IMR-90 (cell line): Measurements from ENCODE around the gene WBP2NL. TPM values are rescaled to one million over a fixed set of nuclear protein-coding genes. Genes with fewer than 3 reads are reported as not detected.

Experiments used
- ATAC-seq: fragments of 200-7000 bp; cut with Tn5 transposase; 2 replicates; pipeline ENCODE4 v1.9.1; 2020; ENCODE audit warnings: low read depth, mild to moderate bottlenecking, moderate library complexity
- BruUV-seq: library from RNA; stranded (reverse); fragments of 400-500 nt; replicated peaks from 2 replicates; lab custom pipeline; 2021; lab: Mats Ljungman, UMichigan
- CTCF ChIA-PET: fragments of 300-600 bp; formaldehyde crosslinking; extraction: SDS; loops from one replicate; lab custom pipeline; 2021; ENCODE audit warnings: antibody characterized with exemption; lab: Yijun Ruan, JAX
- POLR2A ChIA-PET: fragments of 300-600 bp; sonication (Branson Sonifier 250); formaldehyde crosslinking; loops from one replicate; lab custom pipeline; 2022; ENCODE audit warnings: antibody characterized with exemption; ENCODE audit not compliant: unreplicated experiment; lab: Charles Lee
- DNase-seq: peaks from one replicate; pipeline ENCODE4 v3.0.0; 2013
- H2AFZ ChIP-seq: replicated peaks from 2 replicates; pipeline ENCODE3; 2013; ENCODE audit warnings: low read length, mild to moderate bottlenecking; ENCODE audit not compliant: poor library complexity
- H2AK5ac ChIP-seq: 2 replicates; pipeline ENCODE4 v1.6.1; 2013; ENCODE audit warnings: low read depth, low read length, inconsistent platforms
- H2AK9ac ChIP-seq: replicated peaks from 2 replicates; pipeline ENCODE3; 2013; ENCODE audit warnings: mild to moderate bottlenecking, low read depth, low read length, moderate library complexity; ENCODE audit not compliant: poor library complexity
- H2BK120ac ChIP-seq: 2 replicates; pipeline ENCODE4 v1.6.1; 2013; ENCODE audit warnings: low read depth, low read length, inconsistent platforms
- H2BK15ac ChIP-seq: 3 replicates; pipeline ENCODE4 v1.6.1; 2013; ENCODE audit warnings: low read depth, low read length, inconsistent platforms
- H2BK20ac ChIP-seq: 2 replicates; pipeline ENCODE4 v1.6.1; 2013; ENCODE audit warnings: low read depth, mild to moderate bottlenecking, inconsistent platforms, low read length, moderate library complexity
- H2BK5ac ChIP-seq: 2 replicates; pipeline ENCODE4 v1.6.1; 2013; ENCODE audit warnings: mild to moderate bottlenecking, low read depth, low read length, inconsistent platforms; ENCODE audit not compliant: poor library complexity, severe bottlenecking
- H3K14ac ChIP-seq: replicated peaks from 2 replicates; pipeline ENCODE4 v1.6.1; 2013; ENCODE audit warnings: low read depth, low read length, inconsistent platforms
- H3K18ac ChIP-seq: 2 replicates; pipeline ENCODE4 v1.6.1; 2013; ENCODE audit warnings: low read depth, low read length, control low read depth
- H3K23ac ChIP-seq: 2 replicates; pipeline ENCODE4 v1.6.1; 2013; ENCODE audit warnings: low read depth, low read length, inconsistent platforms
- H3K27ac ChIP-seq: 2 replicates; pipeline ENCODE4 v1.5.1; 2013; ENCODE audit warnings: mild to moderate bottlenecking, control low read depth, low read length; ENCODE audit not compliant: insufficient read depth
- H3K27me3 ChIP-seq: 2 replicates; pipeline ENCODE4 v1.6.1; 2013; ENCODE audit warnings: low read length; ENCODE audit not compliant: control insufficient read depth, insufficient read depth
- H3K36me3 ChIP-seq: 2 replicates; pipeline ENCODE4 v1.6.1; 2013; ENCODE audit warnings: low read length, mixed read lengths; ENCODE audit not compliant: control insufficient read depth, insufficient read depth
- H3K4ac ChIP-seq: 2 replicates; pipeline ENCODE4 v1.6.1; 2013; ENCODE audit warnings: low read depth, low read length, inconsistent platforms
- H3K4me1 ChIP-seq: 2 replicates; pipeline ENCODE4 v1.6.1; 2013; ENCODE audit warnings: low read length, mixed read lengths; ENCODE audit not compliant: control insufficient read depth, insufficient read depth
- H3K4me2 ChIP-seq: 2 replicates; pipeline ENCODE4 v1.6.1; 2013; ENCODE audit warnings: low read depth, mild to moderate bottlenecking, control low read depth, low read length, moderate library complexity
- H3K4me3 ChIP-seq: 2 replicates; pipeline ENCODE4 v1.5.1; 2013; ENCODE audit warnings: low read depth, mild to moderate bottlenecking, control low read depth, low read length, moderate library complexity; ENCODE audit not compliant: insufficient read depth
- H3K56ac ChIP-seq: 2 replicates; pipeline ENCODE4 v1.6.1; 2013; ENCODE audit warnings: low read length, inconsistent platforms; ENCODE audit not compliant: insufficient read depth; ENCODE audit errors: extremely low read depth
- H3K79me1 ChIP-seq, 2 experiments: 2 replicates each; pipeline ENCODE4 v1.6.1; 2013; ENCODE audit warnings: low read length in 2 of 2, inconsistent platforms in 1 of 2, low read depth in 1 of 2
- H3K9ac ChIP-seq: 2 replicates; pipeline ENCODE4 v1.6.1; 2013; ENCODE audit warnings: low read depth, low read length, control low read depth
- H3K9me1 ChIP-seq: 2 replicates; pipeline ENCODE4 v1.6.1; 2013; ENCODE audit warnings: low read length, inconsistent platforms; ENCODE audit not compliant: insufficient read depth
- H3K9me3 ChIP-seq: 2 replicates; pipeline ENCODE4 v1.6.1; 2013; ENCODE audit warnings: low read length; ENCODE audit not compliant: control insufficient read depth, insufficient read depth
- H4K20me1 ChIP-seq: 2 replicates; pipeline ENCODE4 v1.6.1; 2013; ENCODE audit warnings: low read length, inconsistent platforms; ENCODE audit not compliant: insufficient read depth
- H4K5ac ChIP-seq: 2 replicates; pipeline ENCODE4 v1.6.1; 2013; ENCODE audit warnings: mild to moderate bottlenecking, low read depth, low read length, control low read depth
- H4K8ac ChIP-seq, 2 experiments: 2 replicates each; pipeline ENCODE4 v1.6.1; 2013; ENCODE audit warnings: low read depth in 2 of 2, low read length in 2 of 2, control low read depth in 1 of 2, inconsistent platforms in 1 of 2
- H4K91ac ChIP-seq: 2 replicates; pipeline ENCODE4 v1.6.1; 2013; ENCODE audit warnings: low read depth, low read length, inconsistent platforms; ENCODE audit not compliant: insufficient read depth
- BHLHE40 ChIP-seq: fragments of 150-350 bp; IDR thresholded peaks from 2 replicates; pipeline ENCODE4 v1.6.1; 2016; ENCODE audit warnings: mild to moderate bottlenecking, low read depth, low read length
- CEBPB ChIP-seq: IDR thresholded peaks from 2 replicates; pipeline ENCODE4 v1.6.1; 2012; ENCODE audit warnings: low read depth, low read length, improper control_type of control experiment
- CHD1 ChIP-seq: IDR thresholded peaks from 2 replicates; pipeline ENCODE4 v1.6.1; 2012; ENCODE audit warnings: low read depth, low read length, improper control_type of control experiment
- FOS ChIP-seq: fragments of 150-350 bp; IDR thresholded peaks from 2 replicates; pipeline ENCODE4 v1.6.1; 2016; ENCODE audit warnings: low read depth, low read length
- MAFK ChIP-seq: IDR thresholded peaks from 2 replicates; pipeline ENCODE4 v1.6.1; 2012; ENCODE audit warnings: low read depth, low read length, improper control_type of control experiment
- MAZ ChIP-seq: IDR thresholded peaks from 2 replicates; pipeline ENCODE4 v1.6.1; 2012; ENCODE audit warnings: low read depth, mild to moderate bottlenecking, low read length, improper control_type of control experiment, moderate library complexity, borderline replicate concordance
- MXI1 ChIP-seq: IDR thresholded peaks from 2 replicates; pipeline ENCODE4 v1.6.1; 2012; ENCODE audit warnings: low read depth, mild to moderate bottlenecking, low read length, moderate library complexity, borderline replicate concordance
- NFE2L2 ChIP-seq: fragments of 150-350 bp; IDR thresholded peaks from 2 replicates; pipeline ENCODE4 v1.6.1; 2016; ENCODE audit warnings: low read depth, mild to moderate bottlenecking, low read length
- POLR2A ChIP-seq: IDR thresholded peaks from 2 replicates; pipeline ENCODE4 v1.6.1; 2012; ENCODE audit warnings: mild to moderate bottlenecking, low read depth, low read length
- RAD21 ChIP-seq: IDR thresholded peaks from 2 replicates; pipeline ENCODE4 v1.6.1; 2012; ENCODE audit warnings: low read length, improper control_type of control experiment
- RCOR1 ChIP-seq: IDR thresholded peaks from 2 replicates; pipeline ENCODE4 v1.6.1; 2012; ENCODE audit warnings: mild to moderate bottlenecking, low read length, improper control_type of control experiment; ENCODE audit not compliant: insufficient replicate concordance
- RFX5 ChIP-seq: IDR thresholded peaks from 2 replicates; pipeline ENCODE4 v1.8.0; 2012; ENCODE audit warnings: low read depth, mild to moderate bottlenecking, low read length, moderate library complexity
- SMC3 ChIP-seq: fragments of 150-350 bp; IDR thresholded peaks from 2 replicates; pipeline ENCODE4 v1.6.1; 2016; ENCODE audit warnings: low read depth, mild to moderate bottlenecking, antibody characterized with exemption, low read length, moderate library complexity
- WGBS, 2 experiments: methylation state at CpG; one replicate each; pipeline versions ENCODE4 v1.1.5 to v1.1.7; 2013; ENCODE audit warnings: missing lambda C conversion rate in 2 of 2; ENCODE audit not compliant: insufficient read length in 1 of 2; ENCODE audit errors: extremely low coverage in 2 of 2; 5-methylcytosine and 5-hydroxymethylcytosine counted together
- dilution Hi-C: fragments of 300-500 bp; cut with HindIII; formaldehyde crosslinking; loops from one replicate; pipeline ENCODE4 v1.14.3; 2018; ENCODE audit warnings: low sequenced_read_pairs; ENCODE audit not compliant: unreplicated experiment
- in situ Hi-C: fragments of 300-500 bp; cut with MboI; formaldehyde crosslinking; loops from 3 replicates; pipeline ENCODE4 v1.14.3; 2019; ENCODE audit warnings: low sequenced_read_pairs, inconsistent platforms, mixed read lengths
- intact Hi-C: fragments of 100-400 bp; cut with micrococcal nuclease; formaldehyde crosslinking; loops from 2 replicates; pipeline ENCODE4 v1.10.0; 2022
- polyA plus RNA-seq, 3 experiments: library from polyadenylated mRNA; depleted of rRNA; stranded (reverse); fragments of >200 nt; gene quantifications; 2 replicates each; pipeline ENCODE4 v1.2.3, GENCODE V29; 2012; ENCODE audit warnings: low replicate concordance in 1 of 3
- total RNA-seq: library from RNA; depleted of rRNA; stranded (reverse); fragments of >200 nt; gene quantifications from 2 replicates; pipeline ENCODE4 v1.2.3, GENCODE V29; 2012
- TF ChIP-seq, protein P1 (sequence below): conservative IDR thresholded peaks from 2 replicates; pipeline ENCODE4 v1.5.1; 2012; ENCODE audit warnings: mild to moderate bottlenecking, low read depth, low read length, improper control_type of control experiment
- TF ChIP-seq, protein P2 (sequence below): fragments of 150-350 bp; IDR thresholded peaks from 2 replicates; pipeline ENCODE4 v1.6.1; 2016; ENCODE audit warnings: low read depth, mild to moderate bottlenecking, low read length, moderate library complexity, borderline replicate concordance
- TF ChIP-seq, protein P3 (sequence below): fragments of 150-350 bp; IDR thresholded peaks from 2 replicates; pipeline ENCODE4 v1.6.1; 2017; ENCODE audit warnings: mild to moderate bottlenecking, antibody characterized with exemption, low read length, low read depth

WBP2NL gene
- total and polyA plus RNA-seq, 2 of the 4 experiments (the other 2 are of a cell fraction) = not detected

DNA sequence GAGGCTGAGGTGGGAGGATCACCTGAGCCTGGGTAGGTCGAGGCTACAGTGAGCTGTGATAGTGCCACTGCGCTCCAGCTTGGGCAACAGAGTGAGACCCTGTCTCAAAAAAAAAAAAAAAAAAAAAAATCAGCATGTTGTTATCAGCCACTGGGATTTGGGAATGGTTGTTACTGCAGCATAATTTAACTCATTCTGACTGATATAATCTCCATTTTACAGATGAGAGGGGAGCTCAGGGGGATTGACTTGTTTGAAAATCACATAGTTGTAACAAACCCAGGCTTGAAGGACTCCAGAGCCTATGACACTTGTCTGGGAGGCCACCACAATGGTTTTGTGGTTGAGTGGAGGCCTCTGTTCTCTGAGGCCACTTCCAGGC, 32.4 kb upstream of the WBP2NL start:
- no peak overlapping the region for H2BK15ac ChIP-seq
- BruUV-seq = no TSS peak
- no peak overlapping the region for H2BK120ac ChIP-seq
- ATAC-seq (no peak), DNase-seq (no peak)
- WGBS, 2 experiments = no CpG with 5 or more reads among the region's 2 CpGs
- no peak overlapping the region for H2BK5ac ChIP-seq
- no peak overlapping the region for H3K56ac ChIP-seq
- in situ Hi-C loops (loop anchor here (5.0 kb wide), 1 partner anchor 476 kb away; no protein-coding TSS in a partner anchor), dilution Hi-C loops (no loop called here), intact Hi-C loops (loop anchor here (1.0 to 2.0 kb wide), 5 partner anchors 113 to 507 kb away; partner anchors contain the start of genes NDUFA6 and SMDT1)
- H2AK9ac ChIP-seq = no peak overlapping the region
- H2AFZ ChIP-seq = peak overlapping the region; percentile 16
- no peak overlapping the region for H3K9ac ChIP-seq
- H2BK20ac ChIP-seq = no peak overlapping the region
- H3K4ac ChIP-seq = no peak overlapping the region
- H4K8ac ChIP-seq = no peak overlapping the region
- ChIA-PET POLR2A (no interaction called here), CTCF (interaction anchor here (0.7 to 1.7 kb wide), 3 partner anchors 146 to 478 kb away, joined by 3 to 7 read pairs (median 4); no protein-coding TSS in a partner anchor)
- H4K91ac ChIP-seq = no peak overlapping the region
- H4K5ac ChIP-seq = no peak overlapping the region
- no peaks in the 10 kb centered on the region for H3K9me3 ChIP-seq
- H3K23ac ChIP-seq = no peak overlapping the region
- H3K79me1 ChIP-seq = no peaks in the 10 kb centered on the region
- no peaks in the 10 kb centered on the region for H4K20me1 ChIP-seq
- no peak overlapping the region for H3K27ac ChIP-seq
- no peak overlapping the region for H2AK5ac ChIP-seq
- H3K9me1 ChIP-seq = no peaks in the 10 kb centered on the region
- no peak overlapping the region for H3K18ac ChIP-seq
- H3K4me2 ChIP-seq = no peak overlapping the region
- H3K27me3 ChIP-seq = peaks cover 13% of the 10 kb centered on the region; the same call in 1 of the 2 replicates
- no peak overlapping the region for H3K14ac ChIP-seq
- TF ChIP-seq, protein P1, sequence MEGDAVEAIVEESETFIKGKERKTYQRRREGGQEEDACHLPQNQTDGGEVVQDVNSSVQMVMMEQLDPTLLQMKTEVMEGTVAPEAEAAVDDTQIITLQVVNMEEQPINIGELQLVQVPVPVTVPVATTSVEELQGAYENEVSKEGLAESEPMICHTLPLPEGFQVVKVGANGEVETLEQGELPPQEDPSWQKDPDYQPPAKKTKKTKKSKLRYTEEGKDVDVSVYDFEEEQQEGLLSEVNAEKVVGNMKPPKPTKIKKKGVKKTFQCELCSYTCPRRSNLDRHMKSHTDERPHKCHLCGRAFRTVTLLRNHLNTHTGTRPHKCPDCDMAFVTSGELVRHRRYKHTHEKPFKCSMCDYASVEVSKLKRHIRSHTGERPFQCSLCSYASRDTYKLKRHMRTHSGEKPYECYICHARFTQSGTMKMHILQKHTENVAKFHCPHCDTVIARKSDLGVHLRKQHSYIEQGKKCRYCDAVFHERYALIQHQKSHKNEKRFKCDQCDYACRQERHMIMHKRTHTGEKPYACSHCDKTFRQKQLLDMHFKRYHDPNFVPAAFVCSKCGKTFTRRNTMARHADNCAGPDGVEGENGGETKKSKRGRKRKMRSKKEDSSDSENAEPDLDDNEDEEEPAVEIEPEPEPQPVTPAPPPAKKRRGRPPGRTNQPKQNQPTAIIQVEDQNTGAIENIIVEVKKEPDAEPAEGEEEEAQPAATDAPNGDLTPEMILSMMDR = no peak
- no peak for TF ChIP-seq MXI1
- TF ChIP-seq, protein P2, sequence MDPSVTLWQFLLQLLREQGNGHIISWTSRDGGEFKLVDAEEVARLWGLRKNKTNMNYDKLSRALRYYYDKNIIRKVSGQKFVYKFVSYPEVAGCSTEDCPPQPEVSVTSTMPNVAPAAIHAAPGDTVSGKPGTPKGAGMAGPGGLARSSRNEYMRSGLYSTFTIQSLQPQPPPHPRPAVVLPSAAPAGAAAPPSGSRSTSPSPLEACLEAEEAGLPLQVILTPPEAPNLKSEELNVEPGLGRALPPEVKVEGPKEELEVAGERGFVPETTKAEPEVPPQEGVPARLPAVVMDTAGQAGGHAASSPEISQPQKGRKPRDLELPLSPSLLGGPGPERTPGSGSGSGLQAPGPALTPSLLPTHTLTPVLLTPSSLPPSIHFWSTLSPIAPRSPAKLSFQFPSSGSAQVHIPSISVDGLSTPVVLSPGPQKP = no peak
- TF ChIP-seq BHLHE40 = no peak
- TF ChIP-seq SMC3 = no peak
- TF ChIP-seq, protein P3, sequence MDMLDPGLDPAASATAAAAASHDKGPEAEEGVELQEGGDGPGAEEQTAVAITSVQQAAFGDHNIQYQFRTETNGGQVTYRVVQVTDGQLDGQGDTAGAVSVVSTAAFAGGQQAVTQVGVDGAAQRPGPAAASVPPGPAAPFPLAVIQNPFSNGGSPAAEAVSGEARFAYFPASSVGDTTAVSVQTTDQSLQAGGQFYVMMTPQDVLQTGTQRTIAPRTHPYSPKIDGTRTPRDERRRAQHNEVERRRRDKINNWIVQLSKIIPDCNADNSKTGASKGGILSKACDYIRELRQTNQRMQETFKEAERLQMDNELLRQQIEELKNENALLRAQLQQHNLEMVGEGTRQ = no peak
- TF ChIP-seq MAFK = no peak
- TF ChIP-seq CEBPB = no peak
- no peak for TF ChIP-seq CHD1
- TF ChIP-seq MAZ = no peak
- TF ChIP-seq RFX5 = no peak
- no peak for TF ChIP-seq RCOR1
- no peak for TF ChIP-seq POLR2A
- no peak for TF ChIP-seq FOS
- no peak for TF ChIP-seq RAD21
- no peak for TF ChIP-seq NFE2L2
- H3K4me1 ChIP-seq = no peaks in the 10 kb centered on the region; the same call in 1 of the 2 replicates
- H3K4me3 ChIP-seq = no peak overlapping the region
- H3K36me3 ChIP-seq = no peaks in the 10 kb centered on the region
